ENCODE measurements around the gene RNF13. TPM values are rescaled to one million over a fixed set of nuclear protein-coding genes. Genes with fewer than 3 reads are reported as not detected.

RNF13 gene
- total RNA-seq, 2 donors from 2014 or later, result 21.3 to 32.7 TPM

DNA sequence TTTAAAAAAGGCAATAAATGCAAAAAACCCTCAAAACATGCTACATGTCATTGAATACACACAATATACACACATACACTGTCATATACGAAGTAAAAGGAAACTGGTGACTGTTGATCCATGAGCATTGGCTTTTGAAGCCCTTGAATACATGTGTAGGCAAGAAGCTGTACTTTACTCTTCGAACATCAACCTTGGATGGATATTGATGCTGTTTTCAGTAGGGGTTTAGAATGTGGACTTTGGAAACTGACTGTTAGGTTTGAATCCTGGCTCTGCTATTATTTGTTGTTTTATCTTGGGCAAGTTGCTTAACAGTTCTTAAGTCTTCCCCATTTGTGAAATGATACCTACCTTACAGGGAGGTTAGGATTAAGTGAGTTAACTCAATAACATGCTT, 30.5 kb downstream of the RNF13 start:
- Histone ChIP-seq H3K4me3 (ENCODE audit: low read length) (no peak overlapping the region), H3K9ac (ENCODE audit: extremely low read depth, low read length, poor library complexity, severe bottlenecking) (no peak overlapping the region), H3K9me3 (ENCODE audit: control insufficient read depth, low read length) (no peaks in the 10 kb centered on the region), H3K27me3 (ENCODE audit: control insufficient read depth, insufficient read depth, low read length, poor library complexity, severe bottlenecking) (no peaks in the 10 kb centered on the region), H3K36me3 (ENCODE audit: control insufficient read depth, insufficient read depth, low read length) (peaks cover 7% of the 10 kb centered on the region), H3K4me1 (ENCODE audit: control insufficient read depth, insufficient read depth, low read length) (no peaks in the 10 kb centered on the region), H3K27ac (ENCODE audit: low read depth, low read length) (no peak overlapping the region)
- Mint-ChIP-seq H3K27ac (no peak overlapping the region), H3K36me3 (ENCODE audit: low read depth) (peaks cover 9% of the 10 kb centered on the region), H3K9me3 (peaks cover 7% of the 10 kb centered on the region), H3K4me3 (no peak overlapping the region), H3K4me1 (no peaks in the 10 kb centered on the region), H3K27me3 (ENCODE audit: insufficient read depth) (no peaks in the 10 kb centered on the region)
- DNase-seq, result no peak
- 50 to 71% methylated on average over 1 to 2 of the region's 2 CpGs for WGBS, 2 experiments (ENCODE audit: insufficient coverage in 1 of 2, insufficient read length in 1 of 2)
- TF ChIP-seq, protein P1, sequence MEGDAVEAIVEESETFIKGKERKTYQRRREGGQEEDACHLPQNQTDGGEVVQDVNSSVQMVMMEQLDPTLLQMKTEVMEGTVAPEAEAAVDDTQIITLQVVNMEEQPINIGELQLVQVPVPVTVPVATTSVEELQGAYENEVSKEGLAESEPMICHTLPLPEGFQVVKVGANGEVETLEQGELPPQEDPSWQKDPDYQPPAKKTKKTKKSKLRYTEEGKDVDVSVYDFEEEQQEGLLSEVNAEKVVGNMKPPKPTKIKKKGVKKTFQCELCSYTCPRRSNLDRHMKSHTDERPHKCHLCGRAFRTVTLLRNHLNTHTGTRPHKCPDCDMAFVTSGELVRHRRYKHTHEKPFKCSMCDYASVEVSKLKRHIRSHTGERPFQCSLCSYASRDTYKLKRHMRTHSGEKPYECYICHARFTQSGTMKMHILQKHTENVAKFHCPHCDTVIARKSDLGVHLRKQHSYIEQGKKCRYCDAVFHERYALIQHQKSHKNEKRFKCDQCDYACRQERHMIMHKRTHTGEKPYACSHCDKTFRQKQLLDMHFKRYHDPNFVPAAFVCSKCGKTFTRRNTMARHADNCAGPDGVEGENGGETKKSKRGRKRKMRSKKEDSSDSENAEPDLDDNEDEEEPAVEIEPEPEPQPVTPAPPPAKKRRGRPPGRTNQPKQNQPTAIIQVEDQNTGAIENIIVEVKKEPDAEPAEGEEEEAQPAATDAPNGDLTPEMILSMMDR (conservative IDR thresholded peaks at IDR 0.05), result no peak

DNA sequence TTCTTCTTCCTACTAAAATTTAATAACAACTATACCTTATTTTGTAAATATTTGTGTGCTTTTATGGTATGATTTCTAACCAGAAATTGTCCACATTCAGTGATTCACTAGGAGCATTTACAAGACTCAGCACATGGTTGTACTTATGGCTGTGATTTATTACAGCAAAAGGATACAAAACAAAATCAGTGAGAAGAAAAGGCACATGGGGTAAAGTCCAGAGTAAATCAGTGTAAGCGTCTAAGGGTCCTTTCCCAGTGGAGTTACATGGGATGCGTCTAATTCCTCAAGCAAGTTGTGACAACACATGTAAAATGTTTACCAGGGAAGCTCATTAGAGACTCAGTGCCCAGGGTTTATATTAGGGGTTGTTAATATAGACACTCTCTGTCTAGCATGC, 31.1 kb downstream of the RNF13 start:
- Mint-ChIP-seq H3K9me3 (peaks cover 6% of the 10 kb centered on the region), H3K27ac (peak overlapping the region; percentile 50), H3K4me3 (no peak overlapping the region), H3K27me3 (ENCODE audit: insufficient read depth) (no peaks in the 10 kb centered on the region), H3K4me1 (no peaks in the 10 kb centered on the region), H3K36me3 (ENCODE audit: low read depth) (peaks cover 10% of the 10 kb centered on the region)
- no peaks in the 10 kb centered on the region for H3K9me3 ChIP-seq (ENCODE audit: control insufficient read depth, low read length)
- H3K36me3 ChIP-seq (ENCODE audit: control insufficient read depth, insufficient read depth, low read length), result peaks cover 7% of the 10 kb centered on the region
- 92 to 94% methylated on average over 2 of the region's 2 CpGs for WGBS, 2 experiments (ENCODE audit: insufficient coverage in 1 of 2, insufficient read length in 1 of 2)
- H3K4me1 ChIP-seq (ENCODE audit: control insufficient read depth, insufficient read depth, low read length), result no peaks in the 10 kb centered on the region
- no peak overlapping the region for H3K27ac ChIP-seq (ENCODE audit: low read depth, low read length)
- no peaks in the 10 kb centered on the region for H3K27me3 ChIP-seq (ENCODE audit: control insufficient read depth, insufficient read depth, low read length, poor library complexity, severe bottlenecking)
- TF ChIP-seq, protein P1 (conservative IDR thresholded peaks at IDR 0.05), result no peak
- no peak overlapping the region for H3K4me3 ChIP-seq (ENCODE audit: low read length)
- no peak for DNase-seq
- H3K9ac ChIP-seq (ENCODE audit: extremely low read depth, low read length, poor library complexity, severe bottlenecking), result no peak overlapping the region

DNA sequence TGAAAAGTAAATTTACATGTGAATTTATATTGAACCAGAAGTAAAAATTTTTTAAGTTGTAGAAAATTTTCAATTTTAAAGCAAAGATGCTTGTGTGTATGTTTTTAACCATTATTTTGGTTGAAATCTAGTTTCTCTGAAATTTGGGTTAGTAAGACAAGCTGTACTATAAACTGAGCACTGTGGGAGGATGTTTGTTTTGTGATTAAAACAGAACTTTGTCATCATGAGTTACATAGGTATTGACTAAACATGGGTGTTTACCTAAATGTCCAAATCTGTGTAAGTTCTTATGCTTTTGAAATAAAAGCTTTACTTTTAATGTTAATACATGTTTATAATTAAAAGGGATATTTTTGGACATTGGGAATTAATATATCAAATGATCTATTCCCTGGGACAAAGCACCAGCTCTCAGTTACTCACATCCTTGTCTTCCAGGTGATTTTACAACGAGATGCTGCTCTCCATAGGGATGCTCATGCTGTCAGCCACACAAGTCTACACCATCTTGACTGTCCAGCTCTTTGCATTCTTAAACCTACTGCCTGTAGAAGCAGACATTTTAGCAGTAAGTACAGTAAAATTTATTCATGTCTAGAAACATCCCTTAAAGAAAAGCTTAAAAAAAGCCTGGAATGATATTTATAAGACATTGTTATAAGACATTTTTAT, 32.7 kb downstream of the RNF13 start:
- Histone ChIP-seq H3K9me3 (ENCODE audit: control insufficient read depth, low read length) (no peaks in the 10 kb centered on the region), H3K4me1 (ENCODE audit: control insufficient read depth, insufficient read depth, low read length) (no peaks in the 10 kb centered on the region), H3K27ac (ENCODE audit: low read depth, low read length) (no peak overlapping the region), H3K9ac (ENCODE audit: extremely low read depth, low read length, poor library complexity, severe bottlenecking) (no peak overlapping the region), H3K4me3 (ENCODE audit: low read length) (no peak overlapping the region), H3K27me3 (ENCODE audit: control insufficient read depth, insufficient read depth, low read length, poor library complexity, severe bottlenecking) (no peaks in the 10 kb centered on the region), H3K36me3 (ENCODE audit: control insufficient read depth, insufficient read depth, low read length) (peaks cover 7% of the 10 kb centered on the region)
- H3K4me3 Mint-ChIP-seq, result no peak overlapping the region
- H3K27ac Mint-ChIP-seq, result no peak overlapping the region
- 96% methylated on average over 1 of the region's 1 CpG; no CpG with 5 or more reads in 1 of the 2 experiments for WGBS, 2 experiments (ENCODE audit: insufficient coverage in 1 of 2, insufficient read length in 1 of 2)
- H3K36me3 Mint-ChIP-seq (ENCODE audit: low read depth), result peaks cover 12% of the 10 kb centered on the region
- no peaks in the 10 kb centered on the region for H3K27me3 Mint-ChIP-seq (ENCODE audit: insufficient read depth)
- no peak for DNase-seq
- H3K9me3 Mint-ChIP-seq, result no peaks in the 10 kb centered on the region
- TF ChIP-seq, protein P1 (conservative IDR thresholded peaks at IDR 0.05), result no peak
- H3K4me1 Mint-ChIP-seq, result no peaks in the 10 kb centered on the region
